Kidney (tissue), 14 donors: Measurements from ENCODE around the gene RBMS1. TPM values are rescaled to one million over a fixed set of nuclear protein-coding genes. Genes with fewer than 3 reads are reported as not detected.

Experiments
- DNase-seq, 5 donors: peaks; one replicate each; pipeline ENCODE4 v3.0.0-alpha.2; 2013 to 2020
- FAIRE-seq: peaks from 2 replicates; lab custom pipeline; 2012; peaks lifted over from hg19 to GRCh38; lab: Jason Lieb, UNC
- H3K27ac ChIP-seq, 2 donors: one replicate each; pipeline ENCODE4 v1.7.0; 2013; ENCODE audit warnings: low read depth in 2 of 2, low read length in 2 of 2, inconsistent platforms in 1 of 2
- H3K27me3 ChIP-seq: one replicate; pipeline ENCODE4 v1.7.1; 2013; ENCODE audit warnings: low read length, inconsistent platforms; ENCODE audit not compliant: control insufficient read depth, insufficient read depth
- H3K36me3 ChIP-seq, 3 donors: one replicate each; pipeline versions ENCODE4 v1.7.0 to v1.7.1; 2013; ENCODE audit warnings: low read length in 3 of 3, control low read depth in 1 of 3, inconsistent platforms in 1 of 3; ENCODE audit not compliant: insufficient read depth in 3 of 3, control insufficient read depth in 2 of 3
- H3K4me1 ChIP-seq, 3 donors: one replicate each; pipeline versions ENCODE4 v1.7.0 to v1.7.1; 2013; ENCODE audit warnings: low read length in 3 of 3, inconsistent platforms in 1 of 3, low read depth in 1 of 3; ENCODE audit not compliant: control insufficient read depth in 2 of 3, insufficient read depth in 2 of 3
- H3K4me3 ChIP-seq, 3 donors: one replicate each; pipeline versions ENCODE4 v1.7.0 to v1.8.1; 2013; ENCODE audit warnings: low read length in 3 of 3, control low read depth in 1 of 3, inconsistent platforms in 1 of 3
- H3K9ac ChIP-seq, 3 donors: one replicate each; pipeline versions ENCODE4 v1.7.0 to v1.7.1; 2013; ENCODE audit warnings: low read length in 3 of 3, control low read depth in 1 of 3, inconsistent platforms in 1 of 3
- H3K9me3 ChIP-seq, 3 donors: one replicate each; pipeline versions ENCODE4 v1.7.0 to v1.7.1; 2013; ENCODE audit warnings: low read length in 3 of 3, control low read depth in 1 of 3, inconsistent platforms in 1 of 3; ENCODE audit not compliant: control insufficient read depth in 2 of 3, insufficient read depth in 1 of 3
- intact Hi-C: fragments of 100-400 bp; cut with DNase I; formaldehyde crosslinking; loops from one replicate; pipeline ENCODE4 v1.11.1; 2022
- polyA plus RNA-seq: library from polyadenylated mRNA; stranded (reverse); fragments of 350-450 nt; fragmentation: Illumina TruSeq; extraction: RNeasy Lipid Tissue Mini Kit (QIAGEN cat#74804); gene quantifications from one replicate; pipeline ENCODE4 v1.2.3, GENCODE V29; 2014; ENCODE audit warnings: low read depth, low replicate concordance; ENCODE audit not compliant: insufficient read depth
- total RNA-seq: library from RNA; stranded (reverse); fragmentation: NEBNext Ultra II Directional; extraction: Animal tissue kit (Norgen Biotek cat#: 25700); gene quantifications from one replicate; pipeline ENCODE4 v1.2.1, GENCODE V29; 2021
- TF ChIP-seq, protein P1 (sequence below): IDR thresholded peaks from 3 replicates; pipeline ENCODE4 v1.5.1; 2012; ENCODE audit warnings: mild to moderate bottlenecking, moderate library complexity, borderline replicate concordance; ENCODE audit not compliant: insufficient read depth; ENCODE audit errors: extremely low read depth
- donor health status: control.
- donor health status: control.
- donor health status: control.
- donor health status: control.
- donor health status: control.
- donor health status: DM: yes; HTN: yes; CAD: no.
- donor health status: Normal renal cell carcinoma (clear cell type).

Gene RBMS1
- total and polyA plus RNA-seq, 2 donors from 2014 or later, result 25.6 to 94.8 TPM

DNA sequence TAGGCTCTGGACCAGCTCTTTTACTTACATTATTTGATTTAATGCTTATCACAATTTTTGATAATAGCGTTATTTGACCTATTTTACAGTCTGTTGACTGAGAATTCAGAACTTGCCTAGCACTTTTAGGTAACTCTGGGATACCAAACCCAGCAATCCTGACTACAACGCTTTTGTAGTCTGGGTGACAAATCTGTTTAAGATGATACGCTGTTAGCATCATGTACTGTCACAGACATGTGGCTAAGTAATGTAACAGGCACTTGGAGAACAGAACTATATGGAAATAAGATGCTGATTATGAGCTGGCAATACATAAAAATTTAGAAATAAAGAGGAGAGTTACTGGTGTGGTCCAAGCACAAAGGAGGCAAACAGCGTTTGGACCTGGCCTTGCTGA is 130.6 kb downstream of the RBMS1 start:
- intact Hi-C loops, result no loop called here
- H3K9ac ChIP-seq, result no peak overlapping the region
- H3K4me3 ChIP-seq, result no peak overlapping the region
- H3K27me3 ChIP-seq, result no peaks in the 10 kb centered on the region
- H3K9me3 ChIP-seq, result no peaks in the 10 kb centered on the region
- H3K36me3 ChIP-seq, result peaks cover 0 to 5% (median 0%) of the 10 kb centered on the region in 3 donors
- DNase-seq, result no peak
- TF ChIP-seq, protein P1, sequence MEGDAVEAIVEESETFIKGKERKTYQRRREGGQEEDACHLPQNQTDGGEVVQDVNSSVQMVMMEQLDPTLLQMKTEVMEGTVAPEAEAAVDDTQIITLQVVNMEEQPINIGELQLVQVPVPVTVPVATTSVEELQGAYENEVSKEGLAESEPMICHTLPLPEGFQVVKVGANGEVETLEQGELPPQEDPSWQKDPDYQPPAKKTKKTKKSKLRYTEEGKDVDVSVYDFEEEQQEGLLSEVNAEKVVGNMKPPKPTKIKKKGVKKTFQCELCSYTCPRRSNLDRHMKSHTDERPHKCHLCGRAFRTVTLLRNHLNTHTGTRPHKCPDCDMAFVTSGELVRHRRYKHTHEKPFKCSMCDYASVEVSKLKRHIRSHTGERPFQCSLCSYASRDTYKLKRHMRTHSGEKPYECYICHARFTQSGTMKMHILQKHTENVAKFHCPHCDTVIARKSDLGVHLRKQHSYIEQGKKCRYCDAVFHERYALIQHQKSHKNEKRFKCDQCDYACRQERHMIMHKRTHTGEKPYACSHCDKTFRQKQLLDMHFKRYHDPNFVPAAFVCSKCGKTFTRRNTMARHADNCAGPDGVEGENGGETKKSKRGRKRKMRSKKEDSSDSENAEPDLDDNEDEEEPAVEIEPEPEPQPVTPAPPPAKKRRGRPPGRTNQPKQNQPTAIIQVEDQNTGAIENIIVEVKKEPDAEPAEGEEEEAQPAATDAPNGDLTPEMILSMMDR, result no peak
- FAIRE-seq, result no peak
- H3K27ac ChIP-seq, result no peak overlapping the region
- peaks cover 3 to 8% (median 3%) of the 10 kb centered on the region in 3 donors for H3K4me1 ChIP-seq

DNA sequence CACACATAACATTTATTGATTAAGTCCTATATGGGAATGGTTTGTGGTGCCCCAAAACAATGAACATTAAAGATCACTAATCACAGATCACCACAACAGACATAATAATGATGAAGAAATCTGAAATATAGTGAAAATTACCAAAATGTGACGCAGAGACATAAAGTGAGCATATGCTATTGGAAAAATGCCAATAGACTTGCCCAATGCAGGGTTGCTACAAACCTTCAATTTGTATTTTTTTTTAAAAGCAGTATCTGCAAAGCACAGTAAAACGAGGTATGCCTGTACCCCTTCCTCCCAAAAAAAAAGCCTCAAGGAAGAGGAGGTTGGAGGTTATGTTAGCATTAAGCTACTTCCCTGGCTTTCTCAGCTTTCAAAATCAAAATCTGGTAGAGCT is 131.1 kb downstream of the RBMS1 start:
- Histone ChIP-seq H3K4me3 (no peak overlapping the region), H3K27me3 (no peaks in the 10 kb centered on the region), H3K9me3 (no peaks in the 10 kb centered on the region), H3K36me3 (peaks cover 0 to 5% (median 0%) of the 10 kb centered on the region in 3 donors), H3K9ac (no peak overlapping the region), H3K27ac (no peak overlapping the region), H3K4me1 (peaks cover 0 to 3% (median 3%) of the 10 kb centered on the region in 3 donors)
- TF ChIP-seq, protein P1, result no peak
- FAIRE-seq, result no peak
- intact Hi-C loops, result no loop called here
- DNase-seq, result no peak

DNA sequence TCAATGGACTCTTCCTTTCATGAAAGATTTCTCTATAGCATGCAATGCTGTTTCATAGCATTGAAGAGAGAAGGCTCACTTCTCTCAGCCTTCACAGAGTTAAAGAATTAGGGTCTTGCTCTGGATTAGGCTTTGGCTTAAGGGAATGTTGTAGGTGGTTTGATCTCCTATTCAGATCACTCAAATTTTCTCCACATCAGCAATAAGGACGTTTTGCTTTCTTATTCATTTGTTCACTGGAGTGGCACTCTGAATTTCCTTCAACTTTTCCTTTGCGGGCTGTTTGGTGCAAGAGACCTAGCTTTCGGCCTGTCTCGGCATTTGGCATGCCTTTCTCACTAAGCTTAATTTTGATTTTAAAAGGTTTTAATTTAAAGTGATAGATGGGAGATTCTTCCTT is 131.6 kb downstream of the RBMS1 start:
- Histone ChIP-seq H3K4me1 (peaks cover 0 to 3% (median 3%) of the 10 kb centered on the region in 3 donors), H3K27me3 (no peaks in the 10 kb centered on the region), H3K9me3 (no peaks in the 10 kb centered on the region), H3K27ac (no peak overlapping the region), H3K9ac (no peak overlapping the region), H3K4me3 (no peak overlapping the region), H3K36me3 (peaks cover 0 to 5% (median 0%) of the 10 kb centered on the region in 3 donors)
- no peak for DNase-seq
- TF ChIP-seq, protein P1, result no peak
- FAIRE-seq, result no peak
- intact Hi-C loops, result no loop called here
